ENCODE measurements around the gene SLC46A3.

DNA sequence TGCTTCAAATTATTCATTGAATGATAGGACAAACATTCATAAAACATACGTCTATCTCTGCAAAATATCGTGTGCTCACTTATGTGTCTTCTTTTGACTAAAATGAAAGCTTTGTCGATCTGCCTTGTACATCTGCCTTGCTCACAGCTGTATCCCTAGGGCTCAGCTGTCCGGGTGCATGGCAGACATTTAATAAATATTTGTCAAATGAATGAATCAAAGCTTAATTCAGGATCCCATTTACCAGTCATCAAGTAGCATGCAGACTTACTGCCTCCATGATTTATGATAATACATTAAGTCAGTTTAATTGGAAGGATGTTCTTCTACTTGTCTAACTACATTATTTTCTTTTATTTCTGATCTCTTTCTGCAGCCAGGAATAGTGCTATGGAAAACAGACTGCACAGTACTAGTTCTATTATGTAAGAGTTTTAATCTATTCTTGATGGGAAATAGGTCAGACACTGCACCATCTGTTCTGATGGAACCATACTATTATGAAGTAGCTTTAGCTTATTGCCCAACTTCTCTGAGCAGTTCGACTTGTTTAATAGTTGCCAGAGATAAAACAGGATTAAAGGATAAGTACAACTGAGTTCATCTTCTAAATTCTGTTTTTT, 13.2 kb downstream of the SLC46A3 start:
- no peak for TF ChIP-seq CTCF (conservative IDR thresholded peaks at IDR 0.05 in 1 of 2, IDR thresholded peaks at IDR 0.05 in 1 of 2; ENCODE audit: low read depth in 1 of 2, low read length in 2 of 2)
- no peak for TF ChIP-seq EZH2 (IDR thresholded peaks at IDR 0.05; ENCODE audit: low read length, missing control alignments)

Measured in fibroblast of lung (primary cell).